ENCODE data around the gene MTA1. TPM values are rescaled to one million over a fixed set of nuclear protein-coding genes. Genes with fewer than 3 reads are reported as not detected.

The MTA1 gene
- total RNA-seq, 2 experiments from 2014 or later = 98.5 to 103 TPM

DNA sequence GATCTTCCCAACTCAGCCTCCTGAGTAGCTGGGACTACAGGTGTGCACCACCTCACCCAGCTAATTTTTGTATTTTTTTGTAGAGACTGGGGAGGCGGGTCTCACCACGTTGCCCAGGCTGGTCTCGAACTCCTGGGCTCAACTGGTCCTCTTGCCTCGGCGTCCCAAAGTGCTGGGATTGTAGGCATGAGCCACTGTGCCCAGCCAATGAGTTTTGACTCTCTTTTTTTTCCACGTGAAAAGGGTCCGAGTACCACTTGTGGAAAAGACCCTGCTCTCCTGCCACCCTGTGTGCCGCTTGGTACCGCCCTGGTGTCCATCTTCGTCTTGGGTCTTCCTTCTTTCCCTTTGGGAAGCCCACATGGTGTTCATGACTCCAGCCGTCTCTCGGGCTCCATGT lies 89.0 kb downstream of the MTA1 start:
- Mint-ChIP-seq H3K36me3 (ENCODE audit: low read depth) (no peaks in the 10 kb centered on the region), H3K4me1 (peaks cover 5% of the 10 kb centered on the region), H3K4me3 (no peak overlapping the region), H3K9me3 (no peaks in the 10 kb centered on the region), H3K27ac (no peak overlapping the region), H3K27me3 (peaks cover 23% of the 10 kb centered on the region)
- ChIA-PET CTCF (no interaction called here), POLR2A (no interaction called here)
- DNase-seq = no peak

DNA sequence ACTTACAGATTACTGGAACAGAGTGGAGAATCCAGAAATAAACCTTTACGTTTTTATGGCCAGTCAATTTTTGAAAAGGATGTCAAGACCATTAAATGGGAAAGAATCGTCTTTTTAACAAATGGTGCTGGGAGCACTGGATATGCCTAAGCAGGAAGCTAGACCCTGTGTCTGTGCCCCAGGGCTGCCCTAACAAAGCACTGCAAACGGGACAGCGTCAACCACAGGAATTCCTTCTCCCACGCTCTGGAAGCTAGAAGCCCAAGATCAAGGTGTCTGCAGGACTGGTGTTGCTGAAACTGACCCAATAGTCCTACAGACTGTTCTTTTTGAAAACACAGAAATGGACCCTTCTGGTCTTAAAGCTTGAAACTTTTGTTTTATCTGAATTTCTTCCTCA lies 97.5 kb downstream of the MTA1 start:
- H3K4me1 Mint-ChIP-seq = no peaks in the 10 kb centered on the region

DNA sequence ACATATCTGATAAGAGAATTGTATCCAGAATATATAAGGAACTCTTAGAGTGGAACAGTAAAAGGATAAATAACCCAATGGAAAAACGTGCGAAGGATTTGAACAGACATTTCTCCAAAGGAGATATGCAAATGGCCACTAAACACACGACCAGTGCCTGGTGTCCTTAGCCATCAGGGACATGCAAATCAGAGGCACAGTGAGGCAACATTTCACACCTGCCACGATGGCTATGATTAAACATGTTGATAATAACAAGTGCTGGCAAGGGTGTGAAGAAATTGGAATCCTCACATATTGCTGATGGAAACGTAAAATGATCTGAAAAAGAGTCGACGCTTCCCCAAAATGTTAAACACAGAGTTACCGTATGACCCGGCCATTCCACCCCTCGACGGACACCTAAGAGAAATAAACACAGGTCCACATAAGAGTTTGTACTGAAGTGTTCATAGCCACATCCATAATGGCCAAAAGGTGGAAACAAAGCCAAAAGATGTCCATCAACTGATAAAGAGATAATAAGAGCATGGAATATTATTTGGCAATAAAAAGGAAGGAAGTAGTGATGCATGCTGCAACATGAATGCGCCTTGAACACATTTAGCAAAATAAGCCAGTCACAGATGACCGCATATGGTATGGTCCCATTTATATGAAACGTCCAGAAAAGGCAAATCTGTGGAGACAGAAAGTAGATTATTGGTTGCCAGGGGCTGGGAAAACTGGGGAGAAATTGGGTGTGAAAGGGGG lies 100.5 kb downstream of the MTA1 start:
- no peaks in the 10 kb centered on the region for H3K36me3 Mint-ChIP-seq (ENCODE audit: low read depth)
- no peaks in the 10 kb centered on the region for H3K4me1 Mint-ChIP-seq
- H3K27me3 Mint-ChIP-seq = peaks cover 37% of the 10 kb centered on the region
- POLR2A ChIA-PET = no interaction called here
- no peak overlapping the region for H3K27ac Mint-ChIP-seq
- CTCF ChIA-PET = interaction anchor here (0.8 kb wide), 1 partner anchor 9 kb away, joined by 4 read pairs; no protein-coding TSS in a partner anchor
- no peak overlapping the region for H3K4me3 Mint-ChIP-seq
- H3K9me3 Mint-ChIP-seq = no peaks in the 10 kb centered on the region
- DNase-seq = no peak

More for the DNA sequence above, 97.5 kb downstream of the MTA1 start:
- no peaks in the 10 kb centered on the region for H3K36me3 Mint-ChIP-seq (ENCODE audit: low read depth)
- peaks cover 33% of the 10 kb centered on the region for H3K27me3 Mint-ChIP-seq
- H3K4me3 Mint-ChIP-seq = no peak overlapping the region
- H3K9me3 Mint-ChIP-seq = no peaks in the 10 kb centered on the region
- H3K27ac Mint-ChIP-seq = no peak overlapping the region
- no peak for DNase-seq
- ChIA-PET CTCF (no interaction called here), POLR2A (no interaction called here)

Other genes with a start within 250 kb of the MTA1 start
- 10 to 100 TPM; 23.8 to 24.9 TPM for gene NUDT14, start 238.5 kb upstream of the MTA1 start, total RNA-seq
- gene BTBD6, start 171.3 kb upstream of the MTA1 start, total RNA-seq = 10 to 100 TPM; 44.2 to 45.7 TPM
- 10 to 100 TPM; 37.4 to 40.7 TPM for gene BRF1, start 118.8 kb upstream of the MTA1 start, total RNA-seq
- 10 to 100 TPM; 28.3 to 29.9 TPM for gene PACS2, start 105.1 kb upstream of the MTA1 start, total RNA-seq
- gene TEX22, start 21.3 kb upstream of the MTA1 start, total RNA-seq = 1 to 10 TPM; 2.6 to 4.4 TPM
- 1 to 10 TPM; 1.8 to 1.9 TPM for gene CRIP2, start 55.0 kb downstream of the MTA1 start, total RNA-seq
- gene CRIP1, start 67.1 kb downstream of the MTA1 start, total RNA-seq = 100 to 1,000 TPM; 875 to 883 TPM
- gene TEDC1, start 71.4 kb downstream of the MTA1 start, total RNA-seq = 10 to 100 TPM; 44.1 to 47.0 TPM
- gene TMEM121, start 106.8 kb downstream of the MTA1 start, total RNA-seq = 1 to 10 TPM; 9.6 TPM

Data from activated CD4-positive, alpha-beta memory T cell treated with anti-CD3 and anti-CD28 coated beads, Interleukin-2, amount 10 ng/mL, durations not matched to agents 7 days and 5 days (primary cell).